H1 (cell line): Measurements from ENCODE around the gene MYRIP. TPM values are rescaled to one million over a fixed set of nuclear protein-coding genes. Genes with fewer than 3 reads are reported as not detected.

Experiments used
- CHD2 ChIP-seq: IDR thresholded peaks from 2 replicates; pipeline ENCODE4 v1.6.1; 2012; ENCODE audit warnings: low read length, improper control_type of control experiment
- SP1 ChIP-seq: IDR thresholded peaks from 2 replicates; pipeline ENCODE4 v1.6.1; 2011; ENCODE audit warnings: low read depth, low read length
- polyA plus RNA-seq, 7 experiments: library from polyadenylated mRNA; depleted of rRNA in 3 of 7; stranded (reverse) in 5 of 7; unstranded in 2 of 7; fragments of >200 nt in 5 of 7; fragments of 200-250 nt in 2 of 7; gene quantifications; 1 replicate in 5 of 7; 2 replicates in 1 of 7; 4 replicates in 1 of 7; pipeline versions ENCODE4 v1.2.1 to v1.2.3, GENCODE V29; 2011 to 2013; ENCODE audit warnings: missing spikeins in 2 of 7, mixed read lengths in 2 of 7
- total RNA-seq: library from RNA; stranded (reverse); fragmentation: NEBNext Ultra II Directional; extraction: Animal tissue kit (Norgen Biotek cat#: 25700); gene quantifications from 2 replicates; pipeline ENCODE4 v1.2.1, GENCODE V29; 2021

MYRIP gene
- total and polyA plus RNA-seq, 2 of the 8 experiments (the other 6 are each of a cell fraction or from before 2014, with no cell fraction given), result 0.54 to 4.3 TPM

DNA sequence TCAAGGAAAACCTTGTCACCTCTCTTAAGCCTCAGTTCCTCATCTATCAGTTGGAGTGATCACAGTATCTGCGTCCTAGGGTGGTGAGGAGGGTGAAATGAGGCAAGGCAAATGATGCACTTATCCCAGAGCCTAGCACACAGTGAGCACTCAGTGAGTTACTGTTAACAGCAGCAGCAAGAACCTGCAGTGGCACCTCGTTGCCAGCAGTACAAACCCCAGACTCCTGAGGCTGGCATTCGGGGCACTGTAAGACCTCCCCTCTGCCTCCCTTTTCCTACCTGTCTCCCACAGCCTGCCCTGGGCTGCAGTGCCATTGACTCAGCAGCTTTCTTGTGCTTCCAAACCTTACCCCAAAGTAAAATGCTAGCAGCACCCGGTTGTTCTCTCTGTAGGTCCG lies 417.2 kb downstream of the MYRIP start (continued):
- no peak for TF ChIP-seq SP1
- TF ChIP-seq CHD2, result no peak
